CD8-positive, alpha-beta memory T cell (primary cell): ENCODE results near the gene VWCE. TPM values are rescaled to one million over a fixed set of nuclear protein-coding genes. Genes with fewer than 3 reads are reported as not detected.
"Not testable (repeated sequence)": the region's sequence is repeated elsewhere in the genome, so short reads cannot be mapped to it uniquely, and the experiment has no call there.

ENCODE experiments used
- CTCF ChIA-PET: fragments of 350-600 bp; sonication (Branson Sonifier 250); formaldehyde crosslinking; loops from one replicate; lab custom pipeline; 2021; ENCODE audit warnings: antibody characterized with exemption; lab: Charles Lee
- POLR2A ChIA-PET: fragments of 350-600 bp; sonication (Branson Sonifier 250); formaldehyde crosslinking; loops from one replicate; lab custom pipeline; 2021; ENCODE audit warnings: antibody characterized with exemption; lab: Charles Lee
- DNase-seq, 5 donors: peaks; one replicate each; pipeline versions ENCODE4 v3.0.0 to v3.0.0-alpha.2; 2020 to 2022; ENCODE audit warnings: mixed read lengths in 1 of 5
- H3K27ac ChIP-seq: one replicate; pipeline ENCODE4 v1.7.0; 2013; ENCODE audit warnings: low read depth, mild to moderate bottlenecking, low read length, moderate library complexity
- H3K27me3 ChIP-seq: 2 replicates; pipeline ENCODE4 v1.7.0; 2013; ENCODE audit warnings: low read length, mild to moderate bottlenecking; ENCODE audit not compliant: insufficient read depth, poor library complexity, severe bottlenecking
- H3K36me3 ChIP-seq: 2 replicates; pipeline ENCODE4 v1.7.0; 2013; ENCODE audit warnings: mild to moderate bottlenecking, low read length, moderate library complexity; ENCODE audit not compliant: insufficient read depth
- H3K4me1 ChIP-seq: 2 replicates; pipeline ENCODE4 v1.7.0; 2013; ENCODE audit warnings: mild to moderate bottlenecking, low read length, moderate library complexity; ENCODE audit not compliant: insufficient read depth
- H3K4me3 ChIP-seq: 2 replicates; pipeline ENCODE4 v1.7.0; 2013; ENCODE audit warnings: mild to moderate bottlenecking, low read length
- H3K9me3 ChIP-seq: 2 replicates; pipeline ENCODE4 v1.7.0; 2013; ENCODE audit warnings: mild to moderate bottlenecking, low read length
- H3K27ac Mint-ChIP-seq, 8 donors: one replicate each; pipeline ENCODE4 v1.8.0; 2020 to 2021; ENCODE audit warnings: mixed read lengths in 8 of 8, mild to moderate bottlenecking in 6 of 8, inconsistent platforms in 3 of 8, moderate library complexity in 3 of 8
- H3K27me3 Mint-ChIP-seq, 2 donors: one replicate each; pipeline ENCODE4 v1.8.0; 2020 to 2021; ENCODE audit warnings: mixed read lengths in 2 of 2, mild to moderate bottlenecking in 1 of 2, moderate library complexity in 1 of 2
- H3K36me3 Mint-ChIP-seq, 3 donors: one replicate each; pipeline ENCODE4 v1.8.0; 2020 to 2021; ENCODE audit warnings: mixed read lengths in 3 of 3, inconsistent platforms in 1 of 3, mild to moderate bottlenecking in 1 of 3
- H3K4me1 Mint-ChIP-seq, 3 donors: one replicate each; pipeline ENCODE4 v1.8.0; 2020 to 2021; ENCODE audit warnings: mixed read lengths in 3 of 3, inconsistent platforms in 1 of 3, mild to moderate bottlenecking in 1 of 3
- H3K4me3 Mint-ChIP-seq, 7 donors: one replicate each; pipeline ENCODE4 v1.8.0; 2020 to 2021; ENCODE audit warnings: mixed read lengths in 7 of 7, mild to moderate bottlenecking in 6 of 7, moderate library complexity in 4 of 7, inconsistent platforms in 2 of 7
- H3K9me3 Mint-ChIP-seq, 5 donors: one replicate each; pipeline ENCODE4 v1.8.0; 2020 to 2022; ENCODE audit warnings: mixed read lengths in 5 of 5, mild to moderate bottlenecking in 3 of 5, moderate library complexity in 2 of 5, inconsistent platforms in 1 of 5
- polyA plus RNA-seq: library from polyadenylated mRNA; unstranded; fragments of 300-500 nt; fragmentation: Illumina TruSeq; gene quantifications from one replicate; pipeline ENCODE4 v1.2.3, GENCODE V29; 2021
- total RNA-seq, 2 experiments: library from RNA; stranded (reverse); gene quantifications; one replicate each; pipeline ENCODE4 v1.2.3, GENCODE V29; 2021

VWCE gene
- total and polyA plus RNA-seq, 3 experiments from 2014 or later, result 11.3 to 12.4 TPM; not detected in 1

DNA sequence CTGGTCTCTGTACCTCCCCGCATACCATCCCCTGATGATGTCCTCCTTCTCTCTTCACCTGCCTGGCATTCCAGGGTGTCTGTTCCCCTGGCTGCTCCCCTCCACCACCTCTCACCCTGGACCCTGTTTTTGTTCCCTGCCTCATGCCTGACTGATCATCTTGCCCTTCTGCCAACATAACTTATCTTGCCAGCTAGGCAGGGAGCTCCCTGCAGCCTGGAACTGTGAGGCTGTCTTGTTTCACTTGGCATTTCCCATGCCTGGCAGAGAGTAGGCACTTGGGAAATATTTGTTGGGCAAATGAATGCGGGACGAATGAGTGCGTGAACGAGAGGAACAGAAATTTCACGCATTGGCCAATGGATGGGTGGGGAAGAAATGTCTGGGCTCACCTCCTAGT lies 84.5 kb downstream of the VWCE start:
- H3K27me3 Mint-ChIP-seq, H3K36me3 ChIP-seq, H3K36me3 Mint-ChIP-seq, POLR2A ChIA-PET, H3K27ac ChIP-seq, H3K4me1 Mint-ChIP-seq, H3K4me3 Mint-ChIP-seq, H3K27ac Mint-ChIP-seq, H3K27me3 ChIP-seq, H3K4me3 ChIP-seq, CTCF ChIA-PET, H3K9me3 Mint-ChIP-seq, DNase-seq, H3K9me3 ChIP-seq, H3K4me1 ChIP-seq: not testable (repeated sequence)

Other genes with a start within 250 kb of the VWCE start
- gene CD5, start 192.8 kb downstream of the VWCE start, total RNA-seq, result 100 to 1,000 TPM; 169 to 175 TPM
- 156 TPM for gene CD5, start 192.8 kb downstream of the VWCE start, polyA plus RNA-seq
- gene VPS37C, start 133.9 kb downstream of the VWCE start, total RNA-seq, result 10 to 100 TPM in 1 of 2 experiments, 1 to 10 TPM in 1; 8.4 to 10.3 TPM
- 1.3 TPM for gene VPS37C, start 133.9 kb downstream of the VWCE start, polyA plus RNA-seq
- not detected for gene PGA3, start 91.8 kb downstream of the VWCE start, total RNA-seq
- gene PGA3, start 91.8 kb downstream of the VWCE start, polyA plus RNA-seq, result not detected
- gene PGA4, start 73.0 kb downstream of the VWCE start, total RNA-seq, result not detected
- gene PGA4, start 73.0 kb downstream of the VWCE start, polyA plus RNA-seq, result not detected
- not detected for gene PGA5, start 54.1 kb downstream of the VWCE start, total RNA-seq
- gene PGA5, start 54.1 kb downstream of the VWCE start, polyA plus RNA-seq, result not detected
- gene DDB1, start 37.8 kb upstream of the VWCE start, total RNA-seq, result 100 to 1,000 TPM; 302 to 307 TPM
- gene DDB1, start 37.8 kb upstream of the VWCE start, polyA plus RNA-seq, result 120 TPM
- 10 to 100 TPM; 66.8 to 72.4 TPM for gene TKFC, start 37.9 kb upstream of the VWCE start, total RNA-seq
- gene TKFC, start 37.9 kb upstream of the VWCE start, polyA plus RNA-seq, result 31.8 TPM
- gene CYB561A3, start 66.6 kb upstream of the VWCE start, total RNA-seq, result 10 to 100 TPM; 53.0 to 53.7 TPM
- gene CYB561A3, start 66.6 kb upstream of the VWCE start, polyA plus RNA-seq, result 62.1 TPM
- 10 to 100 TPM; 74.4 to 75.1 TPM for gene TMEM138, start 67.1 kb upstream of the VWCE start, total RNA-seq
- gene TMEM138, start 67.1 kb upstream of the VWCE start, polyA plus RNA-seq, result 54.3 TPM
- 10 to 100 TPM; 16.8 to 17.5 TPM for gene TMEM216, start 97.3 kb upstream of the VWCE start, total RNA-seq
- gene TMEM216, start 97.3 kb upstream of the VWCE start, polyA plus RNA-seq, result 53.2 TPM
- 100 to 1,000 TPM; 128 to 140 TPM for gene CPSF7, start 134.7 kb upstream of the VWCE start, total RNA-seq
- 32.9 TPM for gene CPSF7, start 134.7 kb upstream of the VWCE start, polyA plus RNA-seq
- 10 to 100 TPM; 48.8 to 49.2 TPM for gene SDHAF2, start 134.8 kb upstream of the VWCE start, total RNA-seq
- gene SDHAF2, start 134.8 kb upstream of the VWCE start, polyA plus RNA-seq, result 101 TPM
- not detected for gene LRRC10B, start 213.4 kb upstream of the VWCE start, total RNA-seq
- not detected for gene LRRC10B, start 213.4 kb upstream of the VWCE start, polyA plus RNA-seq